Measurements from ENCODE around the gene ITGA7.

DNA sequence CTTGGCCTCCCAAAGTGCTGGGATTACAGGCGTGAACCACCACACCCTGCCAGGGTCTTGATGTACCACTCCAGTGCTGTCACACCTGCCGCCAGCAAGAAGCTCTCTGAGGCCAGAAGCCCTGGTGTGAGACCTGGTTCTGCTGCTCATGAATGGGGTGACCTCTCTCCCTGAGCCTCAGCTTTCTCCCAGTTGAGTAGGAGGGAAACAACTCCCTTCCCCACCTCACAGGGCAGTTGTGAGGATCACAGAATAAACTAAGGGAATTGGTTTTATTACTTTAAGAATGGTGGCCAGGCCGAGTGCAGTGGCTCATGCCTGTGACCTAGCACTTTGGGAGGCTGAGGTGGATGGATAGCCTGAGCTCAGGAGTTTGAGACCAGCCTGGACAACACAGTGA is 26.9 kb upstream of the ITGA7 start:
- TF ChIP-seq, protein P1, sequence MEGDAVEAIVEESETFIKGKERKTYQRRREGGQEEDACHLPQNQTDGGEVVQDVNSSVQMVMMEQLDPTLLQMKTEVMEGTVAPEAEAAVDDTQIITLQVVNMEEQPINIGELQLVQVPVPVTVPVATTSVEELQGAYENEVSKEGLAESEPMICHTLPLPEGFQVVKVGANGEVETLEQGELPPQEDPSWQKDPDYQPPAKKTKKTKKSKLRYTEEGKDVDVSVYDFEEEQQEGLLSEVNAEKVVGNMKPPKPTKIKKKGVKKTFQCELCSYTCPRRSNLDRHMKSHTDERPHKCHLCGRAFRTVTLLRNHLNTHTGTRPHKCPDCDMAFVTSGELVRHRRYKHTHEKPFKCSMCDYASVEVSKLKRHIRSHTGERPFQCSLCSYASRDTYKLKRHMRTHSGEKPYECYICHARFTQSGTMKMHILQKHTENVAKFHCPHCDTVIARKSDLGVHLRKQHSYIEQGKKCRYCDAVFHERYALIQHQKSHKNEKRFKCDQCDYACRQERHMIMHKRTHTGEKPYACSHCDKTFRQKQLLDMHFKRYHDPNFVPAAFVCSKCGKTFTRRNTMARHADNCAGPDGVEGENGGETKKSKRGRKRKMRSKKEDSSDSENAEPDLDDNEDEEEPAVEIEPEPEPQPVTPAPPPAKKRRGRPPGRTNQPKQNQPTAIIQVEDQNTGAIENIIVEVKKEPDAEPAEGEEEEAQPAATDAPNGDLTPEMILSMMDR (conservative IDR thresholded peaks at IDR 0.05; ENCODE audit: low read depth, low read length): no peak
- TF ChIP-seq EZH2 (IDR thresholded peaks at IDR 0.05; ENCODE audit: borderline replicate concordance, low read depth, low read length, poor library complexity, severe bottlenecking): no peak
